GM23338 (cell line): ENCODE data around the gene ACRBP.

ENCODE experiments used
- JUNB ChIP-seq: IDR thresholded peaks from one replicate; pipeline ENCODE4 v1.6.1; 2016; ENCODE audit warnings: antibody characterized with exemption; ENCODE audit not compliant: unreplicated experiment
- POLR2AphosphoS5 ChIP-seq: IDR thresholded peaks from 2 replicates; pipeline ENCODE4 v1.6.1; 2016; ENCODE audit warnings: antibody characterized with exemption, low read depth
- TF ChIP-seq, protein P1 (sequence below), 2 experiments: fragments of 200-600 bp in 1 of 2; sonication (generic) in 1 of 2; conservative IDR thresholded peaks; 2 replicates each; pipeline versions ENCODE4 v1.5.1 to v1.6.1; 2016 to 2017; ENCODE audit warnings: antibody characterized with exemption in 2 of 2, low read depth in 2 of 2, mild to moderate bottlenecking in 2 of 2, moderate library complexity in 1 of 2

DNA sequence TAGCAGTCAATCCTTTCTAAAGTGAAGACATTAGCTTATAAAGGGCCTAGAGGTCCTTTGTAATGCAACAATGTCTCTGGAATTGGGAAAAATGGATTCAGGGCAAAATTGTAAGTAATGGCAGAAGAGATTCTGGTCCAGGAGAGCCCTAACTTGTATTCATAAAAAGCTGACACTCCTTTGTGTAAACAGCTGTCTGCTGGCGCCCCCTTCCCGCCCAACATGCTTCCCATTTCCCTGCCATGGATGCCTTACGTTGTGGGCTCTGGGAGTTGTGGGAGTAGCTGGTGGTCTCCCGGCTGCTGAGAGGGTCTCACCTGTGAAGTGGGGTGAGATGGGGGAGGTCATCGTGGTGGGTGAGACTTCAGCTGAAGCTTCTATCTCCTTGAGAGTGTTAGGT, 2.3 kb downstream of the ACRBP start:
- TF ChIP-seq POLR2AphosphoS5 (no peak), JUNB (no peak)
- TF ChIP-seq, protein P1, sequence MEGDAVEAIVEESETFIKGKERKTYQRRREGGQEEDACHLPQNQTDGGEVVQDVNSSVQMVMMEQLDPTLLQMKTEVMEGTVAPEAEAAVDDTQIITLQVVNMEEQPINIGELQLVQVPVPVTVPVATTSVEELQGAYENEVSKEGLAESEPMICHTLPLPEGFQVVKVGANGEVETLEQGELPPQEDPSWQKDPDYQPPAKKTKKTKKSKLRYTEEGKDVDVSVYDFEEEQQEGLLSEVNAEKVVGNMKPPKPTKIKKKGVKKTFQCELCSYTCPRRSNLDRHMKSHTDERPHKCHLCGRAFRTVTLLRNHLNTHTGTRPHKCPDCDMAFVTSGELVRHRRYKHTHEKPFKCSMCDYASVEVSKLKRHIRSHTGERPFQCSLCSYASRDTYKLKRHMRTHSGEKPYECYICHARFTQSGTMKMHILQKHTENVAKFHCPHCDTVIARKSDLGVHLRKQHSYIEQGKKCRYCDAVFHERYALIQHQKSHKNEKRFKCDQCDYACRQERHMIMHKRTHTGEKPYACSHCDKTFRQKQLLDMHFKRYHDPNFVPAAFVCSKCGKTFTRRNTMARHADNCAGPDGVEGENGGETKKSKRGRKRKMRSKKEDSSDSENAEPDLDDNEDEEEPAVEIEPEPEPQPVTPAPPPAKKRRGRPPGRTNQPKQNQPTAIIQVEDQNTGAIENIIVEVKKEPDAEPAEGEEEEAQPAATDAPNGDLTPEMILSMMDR (conservative IDR thresholded peaks at IDR 0.05; ENCODE audit: low read depth in 2 of 2), result peak; percentile 54 to 77
